NAMALWA (cell line): Measurements from ENCODE around the gene LRFN4.
A peak's percentile ranks its signal among the peaks of the same experiment; 100 is the strongest.

ENCODE experiments used
- DNase-seq: peaks from one replicate; pipeline ENCODE4 v3.0.0-alpha.2; 2015; ENCODE audit warnings: low spot score

The LRFN4 gene

GRCh38 chr11:66845143-66845875 lies 11.6 kb upstream of the LRFN4 start:
- DNase-seq, result no peak

DNA sequence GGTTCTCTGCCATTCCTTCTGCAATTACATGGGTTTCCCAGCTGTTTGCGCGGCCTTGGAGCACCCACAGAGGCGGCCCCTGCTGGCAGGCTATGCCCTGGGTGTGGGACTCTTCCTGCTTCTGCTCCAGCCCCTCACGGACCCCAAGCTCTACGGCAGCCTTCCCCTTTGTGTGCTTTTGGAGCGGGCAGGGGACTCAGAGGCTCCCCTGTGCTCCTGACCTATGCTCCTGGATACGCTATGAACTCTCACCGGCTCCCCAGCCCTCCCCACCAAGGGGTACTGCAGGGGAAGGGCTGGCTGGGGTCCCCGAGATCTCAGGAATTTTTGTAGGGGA lies 11.0 kb upstream of the LRFN4 start:
- DNase-seq, result no peak

GRCh38 chr11:66846671-66847091 lies 10.2 kb upstream of the LRFN4 start:
- DNase-seq, result no peak

GRCh38 chr11:66847461-66848232 lies 9.2 kb upstream of the LRFN4 start:
- DNase-seq, result no peak

GRCh38 chr11:66848671-66849500 lies 8.0 kb upstream of the LRFN4 start:
- DNase-seq, result no peak

GRCh38 chr11:66849501-66850234 lies 7.2 kb upstream of the LRFN4 start:
- DNase-seq, result no peak

DNA sequence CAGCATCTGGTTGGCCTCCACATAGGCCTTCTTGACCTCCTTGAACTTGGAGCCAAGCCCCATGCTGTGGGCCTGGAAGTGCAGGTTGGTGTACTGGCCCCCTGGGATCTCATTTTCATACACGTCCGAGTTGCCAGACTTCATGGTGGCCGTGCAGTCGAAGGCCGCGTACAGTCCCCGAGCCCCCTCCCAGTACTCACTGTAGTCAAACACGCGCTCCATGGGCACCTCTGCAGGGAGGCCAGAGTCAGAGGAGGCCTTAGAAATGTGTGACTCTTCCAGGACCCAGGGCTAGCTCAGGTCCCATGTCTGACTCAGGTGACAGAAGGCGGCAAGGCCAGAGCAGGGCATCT lies 6.7 kb upstream of the LRFN4 start:
- DNase-seq, result no peak

- no peak for DNase-seq
Observed at GRCh38 chr11:66850588-66851238, 6.2 kb upstream of the LRFN4 start.

GRCh38 chr11:66851239-66851596 lies 5.6 kb upstream of the LRFN4 start:
- no peak for DNase-seq

- peak; percentile 76 for DNase-seq
Observed at GRCh38 chr11:66851698-66852465, 5.0 kb upstream of the LRFN4 start.

GRCh38 chr11:66852466-66853241 lies 4.2 kb upstream of the LRFN4 start:
- DNase-seq, result no peak

- DNase-seq, result no peak
Observed at GRCh38 chr11:66853242-66854229, 3.3 kb upstream of the LRFN4 start.

- no peak for DNase-seq
Observed at GRCh38 chr11:66854231-66854661, 2.6 kb upstream of the LRFN4 start.

DNA sequence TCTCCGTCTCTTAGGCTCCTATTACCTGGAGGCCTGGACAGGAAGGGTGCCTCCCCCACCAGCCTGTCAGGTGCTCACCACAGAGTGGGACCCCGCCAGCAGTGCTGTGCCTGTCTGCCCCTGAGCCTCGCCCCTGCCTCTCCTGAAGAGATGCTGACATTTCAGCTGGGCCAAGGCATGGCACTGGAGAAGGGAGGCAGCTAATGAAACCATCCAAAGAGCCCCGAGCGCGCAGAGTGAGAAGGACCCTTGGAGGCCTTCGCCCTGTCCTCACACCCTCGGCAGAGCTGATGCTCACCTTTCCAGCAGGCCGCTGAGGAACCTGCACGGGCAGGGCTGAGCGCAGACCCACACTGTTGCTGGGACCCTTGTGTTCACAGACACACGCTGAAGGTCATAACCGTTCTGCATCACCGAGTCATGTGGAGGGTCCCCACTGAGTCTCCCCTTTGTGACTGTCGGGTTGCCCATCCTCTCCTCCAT lies 2.1 kb upstream of the LRFN4 start:
- DNase-seq, result no peak

- peak; percentile 90 for DNase-seq
Observed at GRCh38 chr11:66855574-66856495, 1.0 kb upstream of the LRFN4 start.

- DNase-seq, result no peak
Observed at GRCh38 chr11:66857234-66857926, 516 bp downstream of the LRFN4 start.

DNA sequence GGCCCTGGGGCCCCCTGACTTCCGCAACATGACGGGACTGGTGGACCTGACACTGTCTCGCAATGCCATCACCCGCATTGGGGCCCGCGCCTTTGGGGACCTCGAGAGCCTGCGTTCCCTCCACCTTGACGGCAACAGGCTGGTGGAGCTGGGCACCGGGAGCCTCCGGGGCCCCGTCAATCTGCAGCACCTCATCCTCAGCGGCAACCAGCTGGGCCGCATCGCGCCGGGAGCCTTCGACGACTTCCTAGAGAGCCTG lies 992 bp downstream of the LRFN4 start:
- no peak for DNase-seq
